Measurements from ENCODE around the gene KIF23. TPM values are rescaled to one million over a fixed set of nuclear protein-coding genes. Genes with fewer than 3 reads are reported as not detected.
A peak's percentile ranks its signal among the peaks of the same experiment; 100 is the strongest.

Gene KIF23
- total and polyA plus RNA-seq, 2 experiments from 2014 or later: 52.9 to 103 TPM

GRCh38 chr15:69462030-69462492 lies 47.9 kb downstream of the KIF23 start:
- H2AFZ ChIP-seq: peak overlapping the region; percentile 77
- H3K4me2 ChIP-seq: peak overlapping the region; percentile 13; the same call in 1 of the 2 replicates
- peaks cover 6% of the 10 kb centered on the region; the same call in 2 of the 3 replicates for H3K4me1 Mint-ChIP-seq

More at GRCh38 chr15:69462030-69462492, 47.9 kb downstream of the KIF23 start:
- no peaks in the 10 kb centered on the region for H3K79me2 ChIP-seq (replicated peaks; ENCODE audit: insufficient read depth)
- H3K9me2 ChIP-seq (ENCODE audit: insufficient read depth): no peaks in the 10 kb centered on the region
- H3K4me1 ChIP-seq (ENCODE audit: insufficient read depth): no peaks in the 10 kb centered on the region
- no peaks in the 10 kb centered on the region; the same call in 2 of the 3 replicates for H3K9me3 Mint-ChIP-seq
- peaks cover 3% of the 10 kb centered on the region for H3K27me3 Mint-ChIP-seq (ENCODE audit: insufficient read depth, low read depth, poor library complexity)
- H4K20me1 ChIP-seq (replicated peaks; ENCODE audit: insufficient read depth): peaks cover 12% of the 10 kb centered on the region
- H3K36me3 ChIP-seq (ENCODE audit: insufficient read depth): no peaks in the 10 kb centered on the region
- H3K4me3 Mint-ChIP-seq: peak overlapping the region; percentile 24
- H3K27me3 ChIP-seq (ENCODE audit: insufficient read depth): no peaks in the 10 kb centered on the region
- peaks cover 18% of the 10 kb centered on the region; the same call in 2 of the 3 replicates for H3K36me3 Mint-ChIP-seq (ENCODE audit: low read depth)
- no peak overlapping the region for H3K27ac Mint-ChIP-seq
- H3K4me3 ChIP-seq: peak overlapping the region; percentile 41; the same call in 1 of the 2 replicates
- ATAC-seq (no peak), DNase-seq (ENCODE audit: low spot score) (no peak)
- H3F3A ChIP-seq (replicated peaks; ENCODE audit: low read depth): peaks cover 11% of the 10 kb centered on the region; the same call in 1 of the 2 replicates
- H3K27ac ChIP-seq (ENCODE audit: low read depth): no peak overlapping the region
- TF ChIP-seq NANOG (IDR thresholded peaks at IDR 0.05; ENCODE audit: borderline replicate concordance): no peak
- TF ChIP-seq CREB1 (CRISPR knock-in tag; IDR thresholded peaks at IDR 0.05; ENCODE audit: low read depth): no peak
- TF ChIP-seq EZH2 (IDR thresholded peaks at IDR 0.05; ENCODE audit: low read depth, unreplicated experiment): no peak
- TF ChIP-seq CTCF (conservative IDR thresholded peaks at IDR 0.05; ENCODE audit: low read depth in 2 of 2): no peak
- TF ChIP-seq, protein P1, sequence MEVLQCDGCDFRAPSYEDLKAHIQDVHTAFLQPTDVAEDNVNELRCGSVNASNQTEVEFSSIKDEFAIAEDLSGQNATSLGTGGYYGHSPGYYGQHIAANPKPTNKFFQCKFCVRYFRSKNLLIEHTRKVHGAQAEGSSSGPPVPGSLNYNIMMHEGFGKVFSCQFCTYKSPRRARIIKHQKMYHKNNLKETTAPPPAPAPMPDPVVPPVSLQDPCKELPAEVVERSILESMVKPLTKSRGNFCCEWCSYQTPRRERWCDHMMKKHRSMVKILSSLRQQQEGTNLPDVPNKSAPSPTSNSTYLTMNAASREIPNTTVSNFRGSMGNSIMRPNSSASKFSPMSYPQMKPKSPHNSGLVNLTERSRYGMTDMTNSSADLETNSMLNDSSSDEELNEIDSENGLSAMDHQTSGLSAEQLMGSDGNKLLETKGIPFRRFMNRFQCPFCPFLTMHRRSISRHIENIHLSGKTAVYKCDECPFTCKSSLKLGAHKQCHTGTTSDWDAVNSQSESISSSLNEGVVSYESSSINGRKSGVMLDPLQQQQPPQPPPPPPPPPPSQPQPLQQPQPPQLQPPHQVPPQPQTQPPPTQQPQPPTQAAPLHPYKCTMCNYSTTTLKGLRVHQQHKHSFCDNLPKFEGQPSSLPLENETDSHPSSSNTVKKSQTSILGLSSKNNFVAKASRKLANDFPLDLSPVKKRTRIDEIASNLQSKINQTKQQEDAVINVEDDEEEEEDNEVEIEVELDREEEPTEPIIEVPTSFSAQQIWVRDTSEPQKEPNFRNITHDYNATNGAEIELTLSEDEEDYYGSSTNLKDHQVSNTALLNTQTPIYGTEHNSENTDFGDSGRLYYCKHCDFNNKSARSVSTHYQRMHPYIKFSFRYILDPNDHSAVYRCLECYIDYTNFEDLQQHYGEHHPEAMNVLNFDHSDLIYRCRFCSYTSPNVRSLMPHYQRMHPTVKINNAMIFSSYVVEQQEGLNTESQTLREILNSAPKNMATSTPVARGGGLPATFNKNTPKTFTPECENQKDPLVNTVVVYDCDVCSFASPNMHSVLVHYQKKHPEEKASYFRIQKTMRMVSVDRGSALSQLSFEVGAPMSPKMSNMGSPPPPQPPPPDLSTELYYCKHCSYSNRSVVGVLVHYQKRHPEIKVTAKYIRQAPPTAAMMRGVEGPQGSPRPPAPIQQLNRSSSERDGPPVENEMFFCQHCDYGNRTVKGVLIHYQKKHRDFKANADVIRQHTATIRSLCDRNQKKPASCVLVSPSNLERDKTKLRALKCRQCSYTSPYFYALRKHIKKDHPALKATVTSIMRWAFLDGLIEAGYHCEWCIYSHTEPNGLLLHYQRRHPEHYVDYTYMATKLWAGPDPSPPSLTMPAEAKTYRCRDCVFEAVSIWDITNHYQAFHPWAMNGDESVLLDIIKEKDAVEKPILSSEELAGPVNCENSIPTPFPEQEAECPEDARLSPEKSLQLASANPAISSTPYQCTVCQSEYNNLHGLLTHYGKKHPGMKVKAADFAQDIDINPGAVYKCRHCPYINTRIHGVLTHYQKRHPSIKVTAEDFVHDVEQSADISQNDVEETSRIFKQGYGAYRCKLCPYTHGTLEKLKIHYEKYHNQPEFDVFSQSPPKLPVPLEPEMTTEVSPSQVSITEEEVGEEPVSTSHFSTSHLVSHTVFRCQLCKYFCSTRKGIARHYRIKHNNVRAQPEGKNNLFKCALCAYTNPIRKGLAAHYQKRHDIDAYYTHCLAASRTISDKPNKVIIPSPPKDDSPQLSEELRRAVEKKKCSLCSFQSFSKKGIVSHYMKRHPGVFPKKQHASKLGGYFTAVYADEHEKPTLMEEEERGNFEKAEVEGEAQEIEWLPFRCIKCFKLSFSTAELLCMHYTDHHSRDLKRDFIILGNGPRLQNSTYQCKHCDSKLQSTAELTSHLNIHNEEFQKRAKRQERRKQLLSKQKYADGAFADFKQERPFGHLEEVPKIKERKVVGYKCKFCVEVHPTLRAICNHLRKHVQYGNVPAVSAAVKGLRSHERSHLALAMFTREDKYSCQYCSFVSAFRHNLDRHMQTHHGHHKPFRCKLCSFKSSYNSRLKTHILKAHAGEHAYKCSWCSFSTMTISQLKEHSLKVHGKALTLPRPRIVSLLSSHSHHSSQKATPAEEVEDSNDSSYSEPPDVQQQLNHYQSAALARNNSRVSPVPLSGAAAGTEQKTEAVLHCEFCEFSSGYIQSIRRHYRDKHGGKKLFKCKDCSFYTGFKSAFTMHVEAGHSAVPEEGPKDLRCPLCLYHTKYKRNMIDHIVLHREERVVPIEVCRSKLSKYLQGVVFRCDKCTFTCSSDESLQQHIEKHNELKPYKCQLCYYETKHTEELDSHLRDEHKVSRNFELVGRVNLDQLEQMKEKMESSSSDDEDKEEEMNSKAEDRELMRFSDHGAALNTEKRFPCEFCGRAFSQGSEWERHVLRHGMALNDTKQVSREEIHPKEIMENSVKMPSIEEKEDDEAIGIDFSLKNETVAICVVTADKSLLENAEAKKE (CRISPR knock-in tag; IDR thresholded peaks at IDR 0.05): no peak
- TF ChIP-seq ZNF331 (CRISPR knock-in tag; IDR thresholded peaks at IDR 0.05; ENCODE audit: low read depth): no peak
- TF ChIP-seq ZNF114 (CRISPR knock-in tag; IDR thresholded peaks at IDR 0.05): no peak
- no peak for TF ChIP-seq STAT1 (IDR thresholded peaks at IDR 0.05; ENCODE audit: unreplicated experiment)
- TF ChIP-seq EZH2phosphoT487 (IDR thresholded peaks at IDR 0.05; ENCODE audit: unreplicated experiment): no peak
- TF ChIP-seq POLR2AphosphoS5 (IDR thresholded peaks at IDR 0.05; ENCODE audit: low read depth): no peak
- TF ChIP-seq, protein P2, sequence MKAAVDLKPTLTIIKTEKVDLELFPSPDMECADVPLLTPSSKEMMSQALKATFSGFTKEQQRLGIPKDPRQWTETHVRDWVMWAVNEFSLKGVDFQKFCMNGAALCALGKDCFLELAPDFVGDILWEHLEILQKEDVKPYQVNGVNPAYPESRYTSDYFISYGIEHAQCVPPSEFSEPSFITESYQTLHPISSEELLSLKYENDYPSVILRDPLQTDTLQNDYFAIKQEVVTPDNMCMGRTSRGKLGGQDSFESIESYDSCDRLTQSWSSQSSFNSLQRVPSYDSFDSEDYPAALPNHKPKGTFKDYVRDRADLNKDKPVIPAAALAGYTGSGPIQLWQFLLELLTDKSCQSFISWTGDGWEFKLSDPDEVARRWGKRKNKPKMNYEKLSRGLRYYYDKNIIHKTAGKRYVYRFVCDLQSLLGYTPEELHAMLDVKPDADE (IDR thresholded peaks at IDR 0.05): no peak
- no peak for TF ChIP-seq JUNB (IDR thresholded peaks at IDR 0.05; ENCODE audit: unreplicated experiment)
- TF ChIP-seq REST (IDR thresholded peaks at IDR 0.05; ENCODE audit: unreplicated experiment): no peak

Measured in GM23338 (cell line).